ENCODE data around the gene ANKS1B. TPM values are rescaled to one million over a fixed set of nuclear protein-coding genes. Genes with fewer than 3 reads are reported as not detected.

ANKS1B gene
- total and polyA plus RNA-seq, 10 of the 15 experiments (the other 5 are each of a cell fraction or from before 2014, with no cell fraction given): 0.16 to 1.3 (median 0.82) TPM; not detected in 7

DNA sequence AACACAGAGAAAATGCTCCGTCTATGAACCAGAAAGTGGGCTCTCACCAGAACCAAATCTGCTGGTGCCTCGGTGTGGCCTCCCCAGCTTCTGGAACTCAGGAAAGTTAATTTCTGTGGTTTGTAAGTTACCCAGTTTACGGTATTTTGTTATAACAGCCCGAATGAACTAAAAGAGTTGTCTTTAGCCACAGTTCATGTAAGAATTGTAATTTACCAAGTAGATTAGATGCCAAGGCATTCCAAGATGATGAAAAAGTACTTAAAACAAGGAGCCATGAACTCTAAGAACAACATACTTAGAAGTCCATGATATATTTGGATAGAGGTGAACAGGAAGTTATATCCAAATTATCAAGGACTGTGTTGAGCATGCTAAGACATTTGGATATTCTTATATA is 597.1 kb downstream of the ANKS1B start:
- Histone ChIP-seq H3K27ac (ENCODE audit: control insufficient read depth, insufficient read depth) (no peak overlapping the region), H3K79me2 (ENCODE audit: control insufficient read depth, insufficient read depth, low read length) (no peaks in the 10 kb centered on the region), H3K36me3 (ENCODE audit: control insufficient read depth in 2 of 2, insufficient read depth in 2 of 2, low read length in 1 of 2) (no peaks in the 10 kb centered on the region), H3K4me1 (ENCODE audit: control insufficient read depth, insufficient read depth, low read length) (no peaks in the 10 kb centered on the region), H4K20me1 (ENCODE audit: control insufficient read depth, insufficient read depth) (no peaks in the 10 kb centered on the region), H3K27me3 (replicated peaks in 1 of 2; ENCODE audit: control insufficient read depth in 2 of 2, insufficient read depth in 2 of 2, low read length in 1 of 2) (no peaks in the 10 kb centered on the region), H3K4me2 (ENCODE audit: control insufficient read depth, insufficient read depth) (no peak overlapping the region), H3K9ac (ENCODE audit: control insufficient read depth, insufficient read depth, low read length) (no peak overlapping the region), H2AFZ (ENCODE audit: control insufficient read depth, low read depth, low read length) (no peak overlapping the region), H3K4me3 (no peak overlapping the region), H3K9me3 (replicated peaks; ENCODE audit: control insufficient read depth, insufficient read depth, low read length) (no peaks in the 10 kb centered on the region)
- intact Hi-C loops (cut with micrococcal nuclease; ENCODE audit: unreplicated experiment) (loop anchor here (1.0 to 2.0 kb wide), 3 partner anchors 233 to 381 kb away; no protein-coding TSS in a partner anchor), in situ Hi-C loops (cut with MboI) (loop anchor here (25.0 kb wide), 1 partner anchor 225 kb away; no protein-coding TSS in a partner anchor)
- TF ChIP-seq RBBP5 (conservative IDR thresholded peaks at IDR 0.05) (no peak), NFXL1 (IDR thresholded peaks at IDR 0.05; ENCODE audit: borderline replicate concordance) (no peak), TBL1XR1 (IDR thresholded peaks at IDR 0.05; ENCODE audit: low read depth, low read length) (no peak), SMAD5 (IDR thresholded peaks at IDR 0.05; ENCODE audit: low read depth) (no peak), ZNF622 (IDR thresholded peaks at IDR 0.05) (no peak), RCOR1 (conservative IDR thresholded peaks at IDR 0.05; ENCODE audit: low read depth, low read length) (no peak), STAT3 (IDR thresholded peaks at IDR 0.05; ENCODE audit: low read depth, low read length) (no peak), MYB (IDR thresholded peaks at IDR 0.05; ENCODE audit: borderline replicate concordance, low read depth, low read length) (no peak), KLF5 (IDR thresholded peaks at IDR 0.05; ENCODE audit: partially characterized antibody) (no peak), CBFB (IDR thresholded peaks at IDR 0.05; ENCODE audit: low read depth) (no peak), RAD21 (IDR thresholded peaks at IDR 0.05; ENCODE audit: insufficient read depth, low read depth, low read length) (no peak), HDAC2 (IDR thresholded peaks at IDR 0.05) (no peak), CREM (IDR thresholded peaks at IDR 0.05; ENCODE audit: low read depth) (no peak), PKNOX1 (IDR thresholded peaks at IDR 0.05) (no peak), ESRRA (IDR thresholded peaks at IDR 0.05; ENCODE audit: low read length) (no peak)
- TF ChIP-seq, protein P1, sequence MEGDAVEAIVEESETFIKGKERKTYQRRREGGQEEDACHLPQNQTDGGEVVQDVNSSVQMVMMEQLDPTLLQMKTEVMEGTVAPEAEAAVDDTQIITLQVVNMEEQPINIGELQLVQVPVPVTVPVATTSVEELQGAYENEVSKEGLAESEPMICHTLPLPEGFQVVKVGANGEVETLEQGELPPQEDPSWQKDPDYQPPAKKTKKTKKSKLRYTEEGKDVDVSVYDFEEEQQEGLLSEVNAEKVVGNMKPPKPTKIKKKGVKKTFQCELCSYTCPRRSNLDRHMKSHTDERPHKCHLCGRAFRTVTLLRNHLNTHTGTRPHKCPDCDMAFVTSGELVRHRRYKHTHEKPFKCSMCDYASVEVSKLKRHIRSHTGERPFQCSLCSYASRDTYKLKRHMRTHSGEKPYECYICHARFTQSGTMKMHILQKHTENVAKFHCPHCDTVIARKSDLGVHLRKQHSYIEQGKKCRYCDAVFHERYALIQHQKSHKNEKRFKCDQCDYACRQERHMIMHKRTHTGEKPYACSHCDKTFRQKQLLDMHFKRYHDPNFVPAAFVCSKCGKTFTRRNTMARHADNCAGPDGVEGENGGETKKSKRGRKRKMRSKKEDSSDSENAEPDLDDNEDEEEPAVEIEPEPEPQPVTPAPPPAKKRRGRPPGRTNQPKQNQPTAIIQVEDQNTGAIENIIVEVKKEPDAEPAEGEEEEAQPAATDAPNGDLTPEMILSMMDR (IDR thresholded peaks at IDR 0.05 in 2 of 3, conservative IDR thresholded peaks at IDR 0.05 in 1 of 3; ENCODE audit: control insufficient read depth in 2 of 3, extremely low read depth in 1 of 3, insufficient read depth in 1 of 3, low read depth in 3 of 3, low read length in 3 of 3): no peak
- TF ChIP-seq, protein P2, sequence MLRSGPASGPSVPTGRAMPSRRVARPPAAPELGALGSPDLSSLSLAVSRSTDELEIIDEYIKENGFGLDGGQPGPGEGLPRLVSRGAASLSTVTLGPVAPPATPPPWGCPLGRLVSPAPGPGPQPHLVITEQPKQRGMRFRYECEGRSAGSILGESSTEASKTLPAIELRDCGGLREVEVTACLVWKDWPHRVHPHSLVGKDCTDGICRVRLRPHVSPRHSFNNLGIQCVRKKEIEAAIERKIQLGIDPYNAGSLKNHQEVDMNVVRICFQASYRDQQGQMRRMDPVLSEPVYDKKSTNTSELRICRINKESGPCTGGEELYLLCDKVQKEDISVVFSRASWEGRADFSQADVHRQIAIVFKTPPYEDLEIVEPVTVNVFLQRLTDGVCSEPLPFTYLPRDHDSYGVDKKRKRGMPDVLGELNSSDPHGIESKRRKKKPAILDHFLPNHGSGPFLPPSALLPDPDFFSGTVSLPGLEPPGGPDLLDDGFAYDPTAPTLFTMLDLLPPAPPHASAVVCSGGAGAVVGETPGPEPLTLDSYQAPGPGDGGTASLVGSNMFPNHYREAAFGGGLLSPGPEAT (IDR thresholded peaks at IDR 0.05; ENCODE audit: low read depth): no peak
- CTCF ChIA-PET: interaction anchor here (1.1 to 6.7 kb wide), 7 partner anchors 11 to 380 kb away, joined by 3 to 102 read pairs (median 4); no protein-coding TSS in a partner anchor
- FAIRE-seq (no peak), DNase-seq (ENCODE audit: low read depth, low spot score) (no peak), ATAC-seq (no peak)
- RAD21 ChIA-PET (ENCODE audit: unreplicated experiment): interaction anchor here (0.9 to 1.9 kb wide), 2 partner anchors 233 to 344 kb away, joined by 3 to 16 read pairs; no protein-coding TSS in a partner anchor
- SMC1A ChIA-PET (ENCODE audit: uncharacterized antibody, unreplicated experiment): interaction anchor here (1.0 to 5.3 kb wide), 5 partner anchors 233 to 380 kb away, joined by 3 to 38 read pairs (median 11); no protein-coding TSS in a partner anchor
- POLR2A ChIA-PET: no interaction called here
- no TSS peak for BruUV-seq (replicated peaks)
- 45% methylated on average over 4 of the region's 4 CpGs for WGBS (ENCODE audit: insufficient coverage, insufficient replicate concordance, low lambda C conversion rate, missing lambda C conversion rate)
